ENCODE measurements around the gene LIPI.

- TF ChIP-seq CTCF (IDR thresholded peaks at IDR 0.05) = no peak
- TF ChIP-seq POLR2A (IDR thresholded peaks at IDR 0.05) = no peak
Measured at GRCh38 chr21:14245711-14246110, 35.0 kb upstream of the LIPI start.
